ENCODE data around the gene KCNJ14. TPM values are rescaled to one million over a fixed set of nuclear protein-coding genes. Genes with fewer than 3 reads are reported as not detected.

Gene KCNJ14
- total RNA-seq, 1 donor from 2014 or later = 2.2 TPM

DNA sequence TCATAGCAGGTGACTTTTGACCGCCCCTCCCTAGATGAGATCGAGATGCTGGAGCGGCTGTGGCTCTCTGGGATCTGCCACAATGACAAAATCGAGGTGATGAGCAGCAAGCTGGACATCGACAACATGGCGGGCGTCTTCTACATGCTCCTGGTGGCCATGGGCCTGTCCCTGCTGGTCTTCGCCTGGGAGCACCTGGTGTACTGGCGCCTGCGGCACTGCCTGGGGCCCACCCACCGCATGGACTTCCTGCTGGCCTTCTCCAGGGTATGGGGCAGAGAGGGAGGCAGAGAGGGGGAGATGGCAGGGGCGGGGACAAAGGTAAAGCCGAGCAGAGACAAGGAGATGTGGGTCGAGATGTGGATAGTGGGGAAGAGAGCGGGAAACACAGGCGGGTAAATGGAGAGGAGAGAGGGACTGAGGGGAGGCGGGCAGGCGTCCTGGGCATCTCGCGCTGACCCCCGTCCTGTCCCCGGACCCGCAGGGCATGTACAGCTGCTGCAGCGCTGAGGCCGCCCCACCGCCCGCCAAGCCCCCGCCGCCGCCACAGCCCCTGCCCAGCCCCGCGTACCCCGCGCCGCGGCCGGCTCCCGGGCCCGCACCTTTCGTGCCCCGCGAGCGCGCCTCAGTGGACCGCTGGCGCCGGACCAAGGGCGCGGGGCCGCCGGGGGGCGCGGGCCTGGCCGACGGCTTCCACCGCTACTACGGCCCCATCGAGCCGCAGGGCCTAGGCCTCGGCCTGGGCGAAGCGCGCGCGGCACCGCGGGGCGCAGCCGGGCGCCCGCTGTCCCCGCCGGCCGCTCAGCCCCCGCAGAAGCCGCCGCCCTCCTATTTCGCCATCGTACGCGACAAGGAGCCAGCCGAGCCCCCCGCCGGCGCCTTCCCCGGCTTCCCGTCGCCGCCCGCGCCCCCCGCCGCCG lies 13.0 kb upstream of the KCNJ14 start:
- CTCF ChIA-PET = interaction anchor here (0.9 to 1.1 kb wide), 2 partner anchors 51 to 92 kb away, joined by 3 read pairs; partner anchors contain the start of gene KDELR1

DNA sequence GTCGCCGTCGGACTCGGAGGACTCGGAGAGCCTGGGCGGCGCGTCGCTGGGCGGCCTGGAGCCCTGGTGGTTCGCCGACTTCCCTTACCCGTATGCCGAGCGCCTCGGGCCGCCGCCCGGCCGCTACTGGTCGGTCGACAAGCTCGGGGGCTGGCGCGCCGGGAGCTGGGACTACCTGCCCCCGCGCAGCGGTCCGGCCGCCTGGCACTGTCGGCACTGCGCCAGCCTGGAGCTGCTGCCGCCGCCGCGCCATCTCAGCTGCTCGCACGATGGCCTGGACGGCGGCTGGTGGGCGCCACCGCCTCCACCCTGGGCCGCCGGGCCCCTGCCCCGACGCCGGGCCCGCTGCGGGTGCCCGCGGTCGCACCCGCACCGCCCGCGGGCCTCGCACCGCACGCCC lies 12.1 kb upstream of the KCNJ14 start:
- ChIA-PET POLR2A (interaction anchor here (0.6 to 1.3 kb wide), 2 partner anchors 11 to 52 kb away, joined by 4 to 5 read pairs; partner anchors contain the start of gene KDELR1), CTCF (interaction anchor here (0.9 to 1.1 kb wide), 2 partner anchors 52 to 92 kb away, joined by 3 read pairs; partner anchors contain the start of gene KDELR1)
- Mint-ChIP-seq H3K9me3 (no peaks in the 10 kb centered on the region), H3K4me1 (peaks cover 35% of the 10 kb centered on the region), H3K27me3 (peaks cover 23% of the 10 kb centered on the region), H3K36me3 (ENCODE audit: low read depth) (peaks cover 22% of the 10 kb centered on the region), H3K4me3 (no peak overlapping the region), H3K27ac (no peak overlapping the region)
- TF ChIP-seq, protein P1, sequence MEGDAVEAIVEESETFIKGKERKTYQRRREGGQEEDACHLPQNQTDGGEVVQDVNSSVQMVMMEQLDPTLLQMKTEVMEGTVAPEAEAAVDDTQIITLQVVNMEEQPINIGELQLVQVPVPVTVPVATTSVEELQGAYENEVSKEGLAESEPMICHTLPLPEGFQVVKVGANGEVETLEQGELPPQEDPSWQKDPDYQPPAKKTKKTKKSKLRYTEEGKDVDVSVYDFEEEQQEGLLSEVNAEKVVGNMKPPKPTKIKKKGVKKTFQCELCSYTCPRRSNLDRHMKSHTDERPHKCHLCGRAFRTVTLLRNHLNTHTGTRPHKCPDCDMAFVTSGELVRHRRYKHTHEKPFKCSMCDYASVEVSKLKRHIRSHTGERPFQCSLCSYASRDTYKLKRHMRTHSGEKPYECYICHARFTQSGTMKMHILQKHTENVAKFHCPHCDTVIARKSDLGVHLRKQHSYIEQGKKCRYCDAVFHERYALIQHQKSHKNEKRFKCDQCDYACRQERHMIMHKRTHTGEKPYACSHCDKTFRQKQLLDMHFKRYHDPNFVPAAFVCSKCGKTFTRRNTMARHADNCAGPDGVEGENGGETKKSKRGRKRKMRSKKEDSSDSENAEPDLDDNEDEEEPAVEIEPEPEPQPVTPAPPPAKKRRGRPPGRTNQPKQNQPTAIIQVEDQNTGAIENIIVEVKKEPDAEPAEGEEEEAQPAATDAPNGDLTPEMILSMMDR (IDR thresholded peaks at IDR 0.05) = no peak
- intact Hi-C loops (cut with micrococcal nuclease) = no loop called here
- DNase-seq (peak; percentile 36), ATAC-seq (ENCODE audit: low read depth) (no peak)

More for the DNA sequence above, 13.0 kb upstream of the KCNJ14 start:
- Mint-ChIP-seq H3K4me3 (peak overlapping the region; percentile 56), H3K4me1 (peaks cover 30% of the 10 kb centered on the region), H3K27me3 (peaks cover 30% of the 10 kb centered on the region), H3K36me3 (ENCODE audit: low read depth) (peaks cover 14% of the 10 kb centered on the region), H3K9me3 (no peaks in the 10 kb centered on the region), H3K27ac (no peak overlapping the region)
- intact Hi-C loops (cut with micrococcal nuclease) = no loop called here
- DNase-seq = no peak
- POLR2A ChIA-PET = interaction anchor here (0.5 to 1.3 kb wide), 2 partner anchors 12 to 51 kb away, joined by 5 to 11 read pairs; partner anchors contain the start of gene KDELR1
- TF ChIP-seq, protein P1 (IDR thresholded peaks at IDR 0.05) = no peak
- ATAC-seq (ENCODE audit: low read depth) = no peak

GRCh38 chr19:48443731-48444128 lies 11.6 kb upstream of the KCNJ14 start:
- no peaks in the 10 kb centered on the region for H3K9me3 Mint-ChIP-seq
- POLR2A ChIA-PET = interaction anchor here (0.6 to 1.3 kb wide), 2 partner anchors 12 to 52 kb away, joined by 4 to 5 read pairs; partner anchors contain the start of gene KDELR1
- H3K36me3 Mint-ChIP-seq (ENCODE audit: low read depth) = peaks cover 27% of the 10 kb centered on the region
- DNase-seq (peak; percentile 37), ATAC-seq (ENCODE audit: low read depth) (no peak)
- intact Hi-C loops (cut with micrococcal nuclease) = no loop called here
- H3K27ac Mint-ChIP-seq = no peak overlapping the region
- TF ChIP-seq, protein P1 (IDR thresholded peaks at IDR 0.05) = no peak
- peaks cover 35% of the 10 kb centered on the region for H3K4me1 Mint-ChIP-seq
- CTCF ChIA-PET = interaction anchor here (0.9 to 1.1 kb wide), 2 partner anchors 52 to 93 kb away, joined by 3 read pairs; partner anchors contain the start of gene KDELR1
- no peak overlapping the region for H3K4me3 Mint-ChIP-seq
- H3K27me3 Mint-ChIP-seq = peaks cover 21% of the 10 kb centered on the region

GRCh38 chr19:48444129-48444935 lies 11.0 kb upstream of the KCNJ14 start:
- CTCF ChIA-PET = interaction anchor here (1.9 to 2.0 kb wide), 2 partner anchors 45 to 110 kb away, joined by 4 to 5 read pairs; no protein-coding TSS in a partner anchor
- Mint-ChIP-seq H3K27ac (peak overlapping the region; percentile 95), H3K9me3 (no peaks in the 10 kb centered on the region)

More at GRCh38 chr19:48444129-48444935, 11.0 kb upstream of the KCNJ14 start:
- Mint-ChIP-seq H3K4me3 (peak overlapping the region; percentile 96), H3K36me3 (ENCODE audit: low read depth) (peaks cover 33% of the 10 kb centered on the region), H3K4me1 (peaks cover 35% of the 10 kb centered on the region), H3K27me3 (peaks cover 19% of the 10 kb centered on the region)
- POLR2A ChIA-PET = interaction anchor here (1.0 to 2.2 kb wide), 4 partner anchors 49 to 123 kb away, joined by 3 to 7 read pairs (median 5); partner anchors contain the start of genes KDELR1, SYNGR4 and TMEM143
- DNase-seq (no peak), ATAC-seq (ENCODE audit: low read depth) (no peak)
- TF ChIP-seq, protein P1 (IDR thresholded peaks at IDR 0.05) = no peak
- intact Hi-C loops (cut with micrococcal nuclease) = no loop called here
